ENCODE results near the gene PPP2R5C.

DNA sequence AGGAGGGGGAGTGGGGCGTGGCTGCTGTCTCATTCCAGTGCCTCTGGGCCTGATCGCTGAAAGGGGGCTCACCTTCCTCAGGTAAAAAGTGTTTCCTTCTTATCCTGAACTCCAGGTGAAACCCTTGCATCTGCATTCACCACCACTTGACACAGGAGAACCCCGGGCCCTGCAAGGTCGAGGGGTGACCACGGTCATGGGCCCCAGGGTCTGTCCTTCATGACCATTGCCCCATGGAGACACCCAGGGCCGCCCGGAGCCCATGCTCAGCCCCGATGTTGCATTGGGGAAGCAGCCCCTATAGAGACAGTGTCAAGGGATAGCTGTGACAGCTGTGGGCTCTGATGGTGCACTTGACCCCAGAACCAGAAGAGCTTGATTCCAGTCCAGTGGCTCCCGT is 168.4 kb downstream of the PPP2R5C start:
- TF ChIP-seq, protein P1, sequence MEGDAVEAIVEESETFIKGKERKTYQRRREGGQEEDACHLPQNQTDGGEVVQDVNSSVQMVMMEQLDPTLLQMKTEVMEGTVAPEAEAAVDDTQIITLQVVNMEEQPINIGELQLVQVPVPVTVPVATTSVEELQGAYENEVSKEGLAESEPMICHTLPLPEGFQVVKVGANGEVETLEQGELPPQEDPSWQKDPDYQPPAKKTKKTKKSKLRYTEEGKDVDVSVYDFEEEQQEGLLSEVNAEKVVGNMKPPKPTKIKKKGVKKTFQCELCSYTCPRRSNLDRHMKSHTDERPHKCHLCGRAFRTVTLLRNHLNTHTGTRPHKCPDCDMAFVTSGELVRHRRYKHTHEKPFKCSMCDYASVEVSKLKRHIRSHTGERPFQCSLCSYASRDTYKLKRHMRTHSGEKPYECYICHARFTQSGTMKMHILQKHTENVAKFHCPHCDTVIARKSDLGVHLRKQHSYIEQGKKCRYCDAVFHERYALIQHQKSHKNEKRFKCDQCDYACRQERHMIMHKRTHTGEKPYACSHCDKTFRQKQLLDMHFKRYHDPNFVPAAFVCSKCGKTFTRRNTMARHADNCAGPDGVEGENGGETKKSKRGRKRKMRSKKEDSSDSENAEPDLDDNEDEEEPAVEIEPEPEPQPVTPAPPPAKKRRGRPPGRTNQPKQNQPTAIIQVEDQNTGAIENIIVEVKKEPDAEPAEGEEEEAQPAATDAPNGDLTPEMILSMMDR (IDR thresholded peaks at IDR 0.05), result no peak
- no peak for TF ChIP-seq POLR2A (IDR thresholded peaks at IDR 0.05)

Measured in testis (tissue), 2 donors.